ENCODE results near the gene DEFB113.

DNA sequence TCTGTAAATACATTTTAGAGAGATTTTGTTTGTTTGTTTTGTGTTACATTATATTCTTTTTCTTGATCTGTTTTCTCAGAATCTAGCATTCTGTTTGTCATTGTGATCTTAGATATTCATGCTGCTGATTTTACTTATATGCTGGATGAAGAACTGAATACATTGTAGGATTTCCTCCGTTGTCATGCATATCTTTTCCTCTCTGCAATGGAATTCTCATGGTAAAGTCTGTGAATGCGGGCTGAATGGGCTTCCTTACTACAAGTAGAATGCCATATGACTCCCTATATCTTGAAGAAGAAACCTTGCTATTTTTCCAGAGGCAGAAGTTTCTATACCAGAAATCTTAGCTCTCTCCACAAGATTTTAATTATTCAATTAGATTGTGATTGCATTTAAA is 3.1 kb downstream of the DEFB113 start:
- TF ChIP-seq, protein P1, sequence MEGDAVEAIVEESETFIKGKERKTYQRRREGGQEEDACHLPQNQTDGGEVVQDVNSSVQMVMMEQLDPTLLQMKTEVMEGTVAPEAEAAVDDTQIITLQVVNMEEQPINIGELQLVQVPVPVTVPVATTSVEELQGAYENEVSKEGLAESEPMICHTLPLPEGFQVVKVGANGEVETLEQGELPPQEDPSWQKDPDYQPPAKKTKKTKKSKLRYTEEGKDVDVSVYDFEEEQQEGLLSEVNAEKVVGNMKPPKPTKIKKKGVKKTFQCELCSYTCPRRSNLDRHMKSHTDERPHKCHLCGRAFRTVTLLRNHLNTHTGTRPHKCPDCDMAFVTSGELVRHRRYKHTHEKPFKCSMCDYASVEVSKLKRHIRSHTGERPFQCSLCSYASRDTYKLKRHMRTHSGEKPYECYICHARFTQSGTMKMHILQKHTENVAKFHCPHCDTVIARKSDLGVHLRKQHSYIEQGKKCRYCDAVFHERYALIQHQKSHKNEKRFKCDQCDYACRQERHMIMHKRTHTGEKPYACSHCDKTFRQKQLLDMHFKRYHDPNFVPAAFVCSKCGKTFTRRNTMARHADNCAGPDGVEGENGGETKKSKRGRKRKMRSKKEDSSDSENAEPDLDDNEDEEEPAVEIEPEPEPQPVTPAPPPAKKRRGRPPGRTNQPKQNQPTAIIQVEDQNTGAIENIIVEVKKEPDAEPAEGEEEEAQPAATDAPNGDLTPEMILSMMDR (conservative IDR thresholded peaks at IDR 0.05; ENCODE audit: low read depth, low read length): no peak
- TF ChIP-seq POLR2A (IDR thresholded peaks at IDR 0.05; ENCODE audit: low read depth, low read length): no peak
